Activated CD8-positive, alpha-beta memory T cell treated with anti-CD3 and anti-CD28 coated beads for 1 hour (primary cell): ENCODE results near the gene CD276.
"Not testable (repeated sequence)": the region's sequence is repeated elsewhere in the genome, so short reads cannot be mapped to it uniquely, and the experiment has no call there.

Experiments
- DNase-seq, 2 donors: peaks; one replicate each; pipeline ENCODE4 v3.0.0-alpha.2; 2020; ENCODE audit warnings: low read depth in 1 of 2; ENCODE audit errors: extremely low read depth in 1 of 2

The CD276 gene

GRCh38 chr15:73684581-73685455 lies 635 bp downstream of the CD276 start:
- DNase-seq = no peak

GRCh38 chr15:73685981-73686380 lies 1.8 kb downstream of the CD276 start:
- no peak for DNase-seq

GRCh38 chr15:73686781-73687256 lies 2.6 kb downstream of the CD276 start:
- no peak for DNase-seq

GRCh38 chr15:73687351-73687750 lies 3.2 kb downstream of the CD276 start:
- no peak for DNase-seq

DNA sequence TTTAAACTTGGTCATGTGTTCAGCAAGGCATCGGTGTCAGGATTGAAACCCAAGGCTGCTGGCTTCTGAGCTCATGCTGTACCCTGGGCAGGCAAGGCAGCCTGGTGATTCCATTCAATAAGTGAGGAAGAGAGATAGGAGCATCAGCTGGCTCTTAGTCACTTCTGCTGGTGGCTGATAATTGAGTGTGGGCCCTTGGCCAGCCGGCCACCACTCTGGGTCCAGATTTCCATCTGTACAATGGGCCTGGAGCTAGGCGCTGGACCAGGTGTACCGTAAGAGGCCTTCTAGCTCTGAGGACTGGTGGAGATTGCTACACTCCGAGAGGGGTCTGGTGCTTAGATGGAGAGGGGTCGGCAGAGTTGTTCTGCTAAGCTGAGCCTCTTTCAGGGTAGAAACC lies 4.3 kb downstream of the CD276 start:
- DNase-seq = no peak

- DNase-seq = no peak
These were observed 7.2 kb downstream of the CD276 start for GRCh38 chr15:73691396-73691795.

GRCh38 chr15:73694419-73694818 lies 10.2 kb downstream of the CD276 start:
- no peak for DNase-seq

DNA sequence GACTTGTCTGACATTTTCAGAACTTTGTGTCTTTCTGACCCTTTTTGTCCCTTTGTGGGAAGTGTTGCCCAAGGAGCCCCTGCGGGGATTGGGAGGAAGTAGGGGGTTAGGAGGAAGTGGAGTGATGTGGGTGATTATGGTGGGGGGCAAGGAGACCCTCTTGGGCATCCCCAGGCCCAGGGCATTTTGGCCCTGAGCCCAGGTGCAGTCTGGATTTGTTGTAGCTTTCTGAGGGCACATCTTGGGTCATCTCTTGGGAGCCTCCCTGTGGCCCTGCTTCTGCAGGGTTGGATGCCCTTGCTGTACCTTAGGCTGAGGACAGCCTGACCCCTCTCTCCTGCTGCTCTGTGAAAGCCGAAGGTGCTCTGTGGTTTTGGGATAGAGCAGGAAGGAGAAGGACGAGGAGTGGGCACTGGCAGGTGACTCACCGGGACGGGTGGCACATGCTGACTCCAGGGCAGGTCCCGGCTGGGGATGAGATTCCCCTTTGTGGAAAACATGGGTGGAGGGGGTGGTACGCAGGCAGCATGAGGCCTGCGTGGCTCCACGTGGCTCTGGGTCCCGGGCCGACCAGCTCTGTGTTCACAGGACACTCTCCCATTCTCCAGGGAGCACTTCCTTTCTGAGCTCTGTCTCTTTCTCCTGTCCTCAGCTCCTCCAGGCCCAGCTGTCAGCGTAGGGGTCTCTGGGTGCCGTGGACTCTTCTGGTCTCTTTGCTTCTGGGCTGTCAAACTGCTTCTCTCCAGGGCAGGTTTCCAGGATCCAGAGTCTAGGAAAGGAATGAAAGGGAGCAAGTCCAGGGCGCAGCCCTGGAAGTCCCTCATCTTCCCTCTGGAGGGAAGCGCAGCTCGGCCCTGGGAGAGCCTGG lies 11.8 kb downstream of the CD276 start:
- DNase-seq = no peak

DNA sequence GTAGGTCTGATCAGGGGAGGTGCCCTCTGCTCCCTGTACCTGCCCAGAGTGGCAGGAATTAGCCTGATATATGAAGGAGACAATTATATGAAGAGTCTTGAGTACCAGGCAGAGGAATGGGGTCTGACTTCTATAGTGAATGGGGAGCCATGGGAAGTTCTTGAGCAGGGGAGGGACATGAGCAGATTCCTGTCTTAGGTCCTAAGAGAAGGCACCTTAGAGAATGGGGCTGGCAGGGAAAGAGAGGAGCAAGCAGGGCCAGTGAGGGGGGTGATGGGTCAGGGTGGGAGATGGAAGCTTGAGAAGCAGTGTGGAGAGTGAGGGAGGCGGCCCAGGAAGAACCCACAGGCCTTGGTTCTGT lies 12.4 kb downstream of the CD276 start:
- DNase-seq = no peak

DNA sequence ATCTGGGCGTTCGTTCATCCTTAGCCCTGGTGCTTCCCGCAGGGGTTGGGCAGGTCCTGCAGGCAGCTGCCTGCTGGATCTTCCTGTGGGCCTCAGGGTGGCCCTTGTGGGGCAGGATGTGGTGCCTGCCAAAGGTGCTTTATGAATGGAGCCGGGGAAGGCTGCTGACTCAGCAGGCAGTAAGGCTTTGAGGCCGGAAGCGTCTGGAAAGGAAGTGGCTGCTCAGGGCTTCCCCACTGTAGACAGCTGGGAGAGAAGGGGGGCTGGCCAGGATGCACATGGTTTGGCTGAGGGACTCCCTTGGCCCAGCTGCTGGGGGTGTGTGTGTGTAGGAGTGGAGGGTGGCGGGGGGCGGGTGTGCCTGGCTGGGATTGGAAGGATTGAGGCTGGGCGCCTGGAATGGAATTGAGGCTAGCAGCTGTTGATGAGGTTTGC lies 12.9 kb downstream of the CD276 start:
- DNase-seq = peak; percentile 23 to 44

GRCh38 chr15:73699249-73700040 lies 15.3 kb downstream of the CD276 start:
- DNase-seq = no peak

DNA sequence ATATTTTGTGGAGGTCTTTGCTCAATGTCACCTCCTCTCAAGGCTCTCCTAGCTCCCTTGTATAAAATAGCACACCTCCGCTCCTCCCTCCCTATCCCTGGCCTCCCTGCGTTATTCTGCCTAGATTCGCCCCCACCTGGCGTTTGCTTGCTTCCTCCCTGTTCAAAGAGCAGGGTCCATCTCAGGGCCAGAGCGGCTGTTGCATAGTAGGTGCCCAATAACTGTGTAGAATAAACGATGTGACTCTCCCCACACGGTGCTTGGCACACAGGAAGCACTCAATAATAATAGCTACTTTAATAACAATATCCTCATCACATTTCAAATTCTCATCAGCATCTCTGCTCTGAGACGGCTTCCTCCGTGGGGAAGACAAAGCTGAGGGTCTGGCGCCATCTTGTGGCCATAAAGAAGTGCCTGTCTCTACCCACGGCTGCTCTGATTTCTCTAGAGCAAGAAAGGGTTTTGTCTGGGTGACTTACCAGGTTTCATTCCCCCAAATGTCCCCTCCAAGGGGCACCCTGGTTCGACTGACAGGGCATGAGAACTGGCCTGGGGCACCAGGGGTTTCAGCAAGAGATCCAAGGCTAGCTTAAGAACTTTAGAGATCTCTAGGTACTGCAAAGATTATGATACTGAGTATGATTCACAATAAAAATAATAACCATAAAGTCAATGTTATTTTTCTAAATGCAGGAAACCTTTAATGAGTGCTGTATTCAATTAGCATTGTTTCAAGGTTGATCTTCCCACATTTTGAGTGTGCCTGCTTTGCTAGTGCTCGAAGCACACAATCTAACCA lies 16.1 kb downstream of the CD276 start:
- DNase-seq = peak; percentile 40 to 65

GRCh38 chr15:73702311-73703239 lies 18.4 kb downstream of the CD276 start:
- DNase-seq = not testable (repeated sequence)

DNA sequence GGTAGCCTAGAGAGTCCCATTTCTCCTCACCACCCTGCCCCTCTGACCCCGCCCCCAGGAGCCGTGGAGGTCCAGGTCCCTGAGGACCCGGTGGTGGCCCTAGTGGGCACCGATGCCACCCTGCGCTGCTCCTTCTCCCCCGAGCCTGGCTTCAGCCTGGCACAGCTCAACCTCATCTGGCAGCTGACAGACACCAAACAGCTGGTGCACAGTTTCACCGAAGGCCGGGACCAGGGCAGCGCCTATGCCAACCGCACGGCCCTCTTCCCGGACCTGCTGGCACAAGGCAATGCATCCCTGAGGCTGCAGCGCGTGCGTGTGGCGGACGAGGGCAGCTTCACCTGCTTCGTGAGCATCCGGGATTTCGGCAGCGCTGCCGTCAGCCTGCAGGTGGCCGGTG lies 19.4 kb downstream of the CD276 start:
- DNase-seq = not testable (repeated sequence)

- not testable (repeated sequence) for DNase-seq
These were observed 20.1 kb downstream of the CD276 start for GRCh38 chr15:73704142-73704868.

DNA sequence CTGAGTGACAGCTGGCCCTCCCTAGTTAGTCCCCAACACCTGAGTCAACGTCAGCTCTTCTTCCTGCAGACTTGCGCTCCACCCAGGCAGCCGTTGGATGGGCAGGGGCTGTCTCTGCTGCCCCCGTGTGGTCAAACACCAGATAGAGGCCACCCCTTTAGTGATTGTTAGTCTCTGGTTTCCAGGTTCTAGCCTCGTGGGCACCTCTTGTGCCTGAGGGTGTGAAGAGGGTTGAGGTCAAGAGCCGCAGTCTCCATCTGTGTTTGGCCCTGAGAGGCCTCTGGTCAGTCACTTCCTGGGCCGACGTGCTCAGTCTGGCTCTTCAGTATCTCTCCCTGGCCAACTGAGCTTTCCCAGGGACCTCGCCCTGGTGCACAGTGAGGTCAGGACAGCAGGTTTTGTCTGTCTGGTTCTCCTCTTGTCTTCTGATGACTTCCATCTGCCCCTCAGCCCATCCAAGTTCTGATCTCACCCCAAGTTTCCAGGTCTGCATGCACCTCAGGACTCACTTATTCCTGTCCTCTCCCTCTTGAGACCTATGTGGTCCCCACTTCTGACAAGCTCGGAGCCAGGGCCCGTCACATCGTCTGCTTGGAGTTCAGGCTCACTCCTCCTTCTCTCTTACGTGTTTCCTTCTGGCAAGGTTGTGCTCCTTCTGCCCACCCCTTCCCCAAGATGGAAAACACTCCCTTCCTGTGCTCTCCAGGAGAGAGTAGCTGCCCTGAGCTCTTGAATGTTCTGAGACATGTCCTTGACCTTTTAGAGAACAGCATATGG lies 20.9 kb downstream of the CD276 start:
- peak; percentile 20 to 41 for DNase-seq

DNA sequence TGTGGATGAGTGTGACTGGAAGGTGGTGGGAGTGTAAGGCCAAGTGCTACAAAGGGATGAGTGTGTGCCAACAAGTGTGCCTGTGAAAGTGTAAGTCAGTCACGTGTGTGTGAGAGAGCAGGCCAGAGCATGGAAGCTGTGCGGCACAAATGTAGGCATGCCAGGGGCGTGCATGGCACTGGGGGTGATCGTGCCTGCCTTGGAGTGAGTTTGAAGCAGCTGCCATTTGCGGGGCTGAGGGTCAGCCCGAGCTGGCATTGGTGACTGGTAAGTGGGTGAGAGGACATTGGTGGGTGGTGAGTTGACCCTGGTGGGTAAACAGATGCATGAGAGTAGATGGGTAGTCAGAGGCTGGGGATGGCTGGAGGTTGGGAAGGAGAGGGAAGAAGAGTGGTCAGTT lies 24.5 kb downstream of the CD276 start:
- DNase-seq = no peak

GRCh38 chr15:73709241-73709640 lies 25.1 kb downstream of the CD276 start:
- no peak for DNase-seq
